SIG-M5 treated with dmso at 0.1 percent for 504 hours (cell line): ENCODE data around the gene AKT1S1.
A peak's percentile ranks its signal among the peaks of the same experiment; 100 is the strongest.
"Not testable (repeated sequence)": the region's sequence is repeated elsewhere in the genome, so short reads cannot be mapped to it uniquely, and the experiment has no call there.

Experiments
- DNase-seq: peaks from one replicate; lab custom pipeline; 2025; ENCODE audit not compliant: unreplicated experiment; lab: John Stamatoyannopoulos, UW

The AKT1S1 gene

GRCh38 chr19:49838885-49839588 is 38.1 kb downstream of the AKT1S1 start:
- DNase-seq, result no peak

- DNase-seq, result no peak
Measured at GRCh38 chr19:49837425-49837824, 39.7 kb downstream of the AKT1S1 start.

GRCh38 chr19:49837009-49837310 is 40.2 kb downstream of the AKT1S1 start:
- DNase-seq, result no peak

GRCh38 chr19:49836176-49837008 is 40.8 kb downstream of the AKT1S1 start:
- no peak for DNase-seq

- no peak for DNase-seq
Measured at GRCh38 chr19:49835562-49835961, 41.6 kb downstream of the AKT1S1 start.

- DNase-seq, result no peak
Measured at GRCh38 chr19:49833599-49833998, 43.6 kb downstream of the AKT1S1 start.

- DNase-seq, result peak; percentile 69
Measured at GRCh38 chr19:49832556-49832955, 44.6 kb downstream of the AKT1S1 start.

- no peak for DNase-seq
Measured at GRCh38 chr19:49831592-49831991, 45.6 kb downstream of the AKT1S1 start.

GRCh38 chr19:49830766-49831165 is 46.4 kb downstream of the AKT1S1 start:
- no peak for DNase-seq

GRCh38 chr19:49829721-49830120 is 47.4 kb downstream of the AKT1S1 start:
- DNase-seq, result no peak

GRCh38 chr19:49829200-49829599 is 48.0 kb downstream of the AKT1S1 start:
- no peak for DNase-seq

- DNase-seq, result no peak
Measured at GRCh38 chr19:49827034-49827433, 50.1 kb downstream of the AKT1S1 start.

GRCh38 chr19:49824662-49825061 is 52.5 kb downstream of the AKT1S1 start:
- no peak for DNase-seq

- DNase-seq, result no peak
Measured at GRCh38 chr19:49823472-49823871, 53.7 kb downstream of the AKT1S1 start.

GRCh38 chr19:49820125-49820524 is 57.0 kb downstream of the AKT1S1 start:
- DNase-seq, result no peak

GRCh38 chr19:49819452-49820115 is 57.6 kb downstream of the AKT1S1 start:
- not testable (repeated sequence) for DNase-seq
